GM18861 (cell line): Measurements from ENCODE around the gene NAAA.
"Not testable (repeated sequence)": the region's sequence is repeated elsewhere in the genome, so short reads cannot be mapped to it uniquely, and the experiment has no call there.

ENCODE experiments used
- ATAC-seq: cut with Tn5 transposase; IDR thresholded peaks from one replicate; pipeline ENCODE4 v1.9.1; 2021; ENCODE audit not compliant: unreplicated experiment

The NAAA gene

GRCh38 chr4:75940692-75941253, at the start of gene NAAA:
NAAA (minus strand) TSS chr4:75941013; CDS start chr4:75940949, 64 bp downstream.
- peak; percentile 77 for ATAC-seq

- ATAC-seq, result no peak
Measured at GRCh38 chr4:75989846-75990528, 49.2 kb upstream of the NAAA start.

- no peak for ATAC-seq
Measured at GRCh38 chr4:75985116-75985515, 44.3 kb upstream of the NAAA start.

GRCh38 chr4:75980576-75980975, 39.8 kb upstream of the NAAA start:
- no peak for ATAC-seq

- no peak for ATAC-seq
Measured at GRCh38 chr4:75976177-75976576, 35.4 kb upstream of the NAAA start.

- no peak for ATAC-seq
Measured at GRCh38 chr4:75973766-75974165, 33.0 kb upstream of the NAAA start.

- no peak for ATAC-seq
Measured at GRCh38 chr4:75968084-75968483, 27.3 kb upstream of the NAAA start.

- ATAC-seq, result no peak
Measured at GRCh38 chr4:75963558-75963957, 22.7 kb upstream of the NAAA start.

- ATAC-seq, result not testable (repeated sequence)
Measured at GRCh38 chr4:75962072-75962471, 21.3 kb upstream of the NAAA start.

- ATAC-seq, result not testable (repeated sequence)
Measured at GRCh38 chr4:75958546-75958945, 17.7 kb upstream of the NAAA start.

GRCh38 chr4:75954811-75955210, 14.0 kb upstream of the NAAA start:
- not testable (repeated sequence) for ATAC-seq

GRCh38 chr4:75953509-75953908, 12.7 kb upstream of the NAAA start:
- ATAC-seq, result no peak

- ATAC-seq, result no peak
Measured at GRCh38 chr4:75950213-75950815, 9.5 kb upstream of the NAAA start.

GRCh38 chr4:75948822-75949444, 8.1 kb upstream of the NAAA start:
- peak; percentile 72 for ATAC-seq

GRCh38 chr4:75939890-75940691, 722 bp downstream of the NAAA start:
- peak; percentile 39 for ATAC-seq

- ATAC-seq, result no peak
Measured at GRCh38 chr4:75935628-75936027, 5.2 kb downstream of the NAAA start.

GRCh38 chr4:75930152-75930551, 10.7 kb downstream of the NAAA start:
- no peak for ATAC-seq

- not testable (repeated sequence) for ATAC-seq
Measured at GRCh38 chr4:75924916-75925315, 15.9 kb downstream of the NAAA start.

- no peak for ATAC-seq
Measured at GRCh38 chr4:75924309-75924827, 16.4 kb downstream of the NAAA start.

GRCh38 chr4:75922588-75922987, 18.2 kb downstream of the NAAA start:
- ATAC-seq, result no peak

- no peak for ATAC-seq
Measured at GRCh38 chr4:75921910-75922309, 18.9 kb downstream of the NAAA start.
